ENCODE measurements around the gene PDE4B. TPM values are rescaled to one million over a fixed set of nuclear protein-coding genes. Genes with fewer than 3 reads are reported as not detected.
"Not testable (repeated sequence)": the region's sequence is repeated elsewhere in the genome, so short reads cannot be mapped to it uniquely, and the experiment has no call there.

The PDE4B gene
- total RNA-seq, 1 donor from 2014 or later: 7.6 TPM

DNA sequence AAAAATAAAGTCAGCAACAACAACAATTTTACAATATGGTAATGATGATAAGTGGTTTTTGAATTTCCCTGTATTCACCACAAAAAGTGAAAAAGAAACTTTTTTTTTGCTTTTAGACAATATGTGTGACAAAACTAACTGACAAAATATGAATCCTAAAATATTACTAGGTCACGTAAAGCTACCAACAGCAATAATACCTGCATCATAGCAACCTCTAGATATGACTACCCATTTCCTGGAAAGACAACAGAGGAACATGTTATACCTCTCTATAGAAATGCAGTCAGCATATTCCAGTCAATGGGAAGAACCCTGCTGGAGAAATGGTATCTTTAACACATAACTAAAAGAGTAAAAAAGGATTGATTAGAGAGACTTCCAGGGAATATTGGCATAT is 73.7 kb downstream of the PDE4B start:
- TF ChIP-seq, protein P1, sequence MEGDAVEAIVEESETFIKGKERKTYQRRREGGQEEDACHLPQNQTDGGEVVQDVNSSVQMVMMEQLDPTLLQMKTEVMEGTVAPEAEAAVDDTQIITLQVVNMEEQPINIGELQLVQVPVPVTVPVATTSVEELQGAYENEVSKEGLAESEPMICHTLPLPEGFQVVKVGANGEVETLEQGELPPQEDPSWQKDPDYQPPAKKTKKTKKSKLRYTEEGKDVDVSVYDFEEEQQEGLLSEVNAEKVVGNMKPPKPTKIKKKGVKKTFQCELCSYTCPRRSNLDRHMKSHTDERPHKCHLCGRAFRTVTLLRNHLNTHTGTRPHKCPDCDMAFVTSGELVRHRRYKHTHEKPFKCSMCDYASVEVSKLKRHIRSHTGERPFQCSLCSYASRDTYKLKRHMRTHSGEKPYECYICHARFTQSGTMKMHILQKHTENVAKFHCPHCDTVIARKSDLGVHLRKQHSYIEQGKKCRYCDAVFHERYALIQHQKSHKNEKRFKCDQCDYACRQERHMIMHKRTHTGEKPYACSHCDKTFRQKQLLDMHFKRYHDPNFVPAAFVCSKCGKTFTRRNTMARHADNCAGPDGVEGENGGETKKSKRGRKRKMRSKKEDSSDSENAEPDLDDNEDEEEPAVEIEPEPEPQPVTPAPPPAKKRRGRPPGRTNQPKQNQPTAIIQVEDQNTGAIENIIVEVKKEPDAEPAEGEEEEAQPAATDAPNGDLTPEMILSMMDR (IDR thresholded peaks at IDR 0.05; ENCODE audit: insufficient read depth, low read depth, low read length): no peak
- no peak for TF ChIP-seq EZH2 (IDR thresholded peaks at IDR 0.05; ENCODE audit: insufficient read depth, low read length)
- Histone ChIP-seq H3K9ac (ENCODE audit: low read length) (no peak overlapping the region), H3K4me3 (ENCODE audit: insufficient read depth, low read depth, low read length) (no peak overlapping the region), H3K4me1 (ENCODE audit: insufficient read depth, low read length) (no peaks in the 10 kb centered on the region), H3K27me3 (ENCODE audit: insufficient read depth, low read length) (no peaks in the 10 kb centered on the region), H2AFZ (ENCODE audit: low read depth, low read length) (no peak overlapping the region), H3K27ac (ENCODE audit: low read depth, low read length) (no peak overlapping the region), H3K4me2 (ENCODE audit: low read length) (no peak overlapping the region), H3K36me3 (ENCODE audit: insufficient read depth, low read length) (no peaks in the 10 kb centered on the region), H4K20me1 (ENCODE audit: insufficient read depth, low read length) (no peaks in the 10 kb centered on the region), H3K9me3 (ENCODE audit: insufficient read depth, low read depth, low read length) (no peaks in the 10 kb centered on the region), H3K79me2 (ENCODE audit: insufficient read depth, low read length) (no peaks in the 10 kb centered on the region)
- no peaks in the 10 kb centered on the region for H3K4me1 Mint-ChIP-seq (ENCODE audit: low read depth, unreplicated experiment)
- H3K27ac Mint-ChIP-seq (ENCODE audit: unreplicated experiment): no peak overlapping the region
- no peaks in the 10 kb centered on the region for H3K27me3 Mint-ChIP-seq (ENCODE audit: low read depth, unreplicated experiment)
- DNase-seq (ENCODE audit: low read depth): no peak
- H3K36me3 Mint-ChIP-seq (ENCODE audit: low read depth, unreplicated experiment): no peaks in the 10 kb centered on the region
- peaks cover 11% of the 10 kb centered on the region for H3K9me3 Mint-ChIP-seq (ENCODE audit: unreplicated experiment)
- no peak overlapping the region for H3K4me3 Mint-ChIP-seq (ENCODE audit: unreplicated experiment)
- FAIRE-seq: no peak

DNA sequence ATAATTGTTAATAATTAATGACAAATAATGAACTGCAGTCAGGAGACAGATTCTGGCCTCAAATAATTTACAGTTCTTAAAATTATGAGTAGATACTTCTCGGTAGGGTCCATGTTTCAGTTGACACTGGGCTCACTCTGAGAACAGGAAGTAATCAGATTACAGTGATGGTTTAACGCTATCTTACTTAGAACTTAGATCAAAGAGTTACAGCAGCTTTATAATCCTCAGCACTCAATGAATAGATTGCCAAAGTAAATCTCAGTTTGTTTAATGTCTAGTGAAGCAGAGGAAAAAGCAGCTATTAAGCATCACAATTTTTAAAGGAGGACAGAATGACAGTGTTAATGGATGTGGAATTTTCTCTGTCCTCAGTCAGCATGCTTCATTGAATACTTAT is 79.6 kb downstream of the PDE4B start:
- Histone ChIP-seq H3K27me3 (ENCODE audit: insufficient read depth, low read length) (no peaks in the 10 kb centered on the region), H3K4me1 (ENCODE audit: insufficient read depth, low read length) (no peaks in the 10 kb centered on the region), H3K4me3 (ENCODE audit: insufficient read depth, low read depth, low read length) (no peak overlapping the region), H4K20me1 (ENCODE audit: insufficient read depth, low read length) (no peaks in the 10 kb centered on the region), H3K9me3 (ENCODE audit: insufficient read depth, low read depth, low read length) (no peaks in the 10 kb centered on the region), H2AFZ (ENCODE audit: low read depth, low read length) (no peak overlapping the region), H3K36me3 (ENCODE audit: insufficient read depth, low read length) (no peaks in the 10 kb centered on the region), H3K4me2 (ENCODE audit: low read length) (no peak overlapping the region), H3K79me2 (ENCODE audit: insufficient read depth, low read length) (no peaks in the 10 kb centered on the region), H3K9ac (ENCODE audit: low read length) (no peak overlapping the region), H3K27ac (ENCODE audit: low read depth, low read length) (no peak overlapping the region)
- Mint-ChIP-seq H3K9me3 (ENCODE audit: unreplicated experiment) (no peaks in the 10 kb centered on the region), H3K4me1 (ENCODE audit: low read depth, unreplicated experiment) (no peaks in the 10 kb centered on the region), H3K36me3 (ENCODE audit: low read depth, unreplicated experiment) (no peaks in the 10 kb centered on the region), H3K4me3 (ENCODE audit: unreplicated experiment) (no peak overlapping the region), H3K27ac (ENCODE audit: unreplicated experiment) (no peak overlapping the region), H3K27me3 (ENCODE audit: low read depth, unreplicated experiment) (no peaks in the 10 kb centered on the region)
- FAIRE-seq: no peak
- TF ChIP-seq, protein P1 (IDR thresholded peaks at IDR 0.05; ENCODE audit: insufficient read depth, low read depth, low read length): no peak
- TF ChIP-seq EZH2 (IDR thresholded peaks at IDR 0.05; ENCODE audit: insufficient read depth, low read length): no peak
- DNase-seq (ENCODE audit: low read depth): peak; percentile 47

DNA sequence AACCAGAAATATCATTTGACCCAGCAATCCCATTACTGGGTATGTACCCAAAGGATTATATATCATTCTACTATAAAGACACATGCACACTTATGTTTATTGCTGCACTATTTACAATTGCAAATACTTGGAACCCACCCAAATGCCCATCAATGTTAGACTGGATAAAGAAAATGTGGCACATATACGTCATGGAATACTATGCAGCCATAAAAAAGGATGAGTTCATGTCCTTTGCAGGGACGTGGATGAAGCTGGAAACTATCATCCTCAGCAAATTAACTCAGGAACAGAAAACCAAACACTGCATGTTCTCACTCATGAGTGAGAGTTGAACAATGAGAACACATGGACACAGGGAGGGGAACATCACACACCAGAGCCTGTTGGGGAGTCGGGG is 85.6 kb downstream of the PDE4B start:
- not testable (repeated sequence) for H3K9me3 ChIP-seq (ENCODE audit: insufficient read depth, low read depth, low read length); H3K27ac ChIP-seq (ENCODE audit: low read depth, low read length); H3K4me3 ChIP-seq (ENCODE audit: insufficient read depth, low read depth, low read length); H3K27me3 Mint-ChIP-seq (ENCODE audit: low read depth, unreplicated experiment); H3K4me1 ChIP-seq (ENCODE audit: insufficient read depth, low read length); H3K9me3 Mint-ChIP-seq (ENCODE audit: unreplicated experiment); H3K36me3 ChIP-seq (ENCODE audit: insufficient read depth, low read length); H3K27me3 ChIP-seq (ENCODE audit: insufficient read depth, low read length); H3K36me3 Mint-ChIP-seq (ENCODE audit: low read depth, unreplicated experiment); H4K20me1 ChIP-seq (ENCODE audit: insufficient read depth, low read length); DNase-seq (ENCODE audit: low read depth); H3K4me2 ChIP-seq (ENCODE audit: low read length); H3K79me2 ChIP-seq (ENCODE audit: insufficient read depth, low read length); FAIRE-seq; H2AFZ ChIP-seq (ENCODE audit: low read depth, low read length); H3K4me3 Mint-ChIP-seq (ENCODE audit: unreplicated experiment); H3K27ac Mint-ChIP-seq (ENCODE audit: unreplicated experiment); H3K9ac ChIP-seq (ENCODE audit: low read length)
- H3K4me1 Mint-ChIP-seq (ENCODE audit: low read depth, unreplicated experiment): peaks cover 13% of the 10 kb centered on the region
